Measurements from ENCODE around the gene DUSP22. TPM values are rescaled to one million over a fixed set of nuclear protein-coding genes. Genes with fewer than 3 reads are reported as not detected.

DUSP22 gene
- polyA plus RNA-seq, 4 donors: 22.2 to 24.6 (median 23.3) TPM

GRCh38 chr6:348860-349396 is 56.6 kb downstream of the DUSP22 start:
- no peak for DNase-seq (ENCODE audit: low read depth in 4 of 4, low spot score in 3 of 4)

GRCh38 chr6:349491-349921 is 57.2 kb downstream of the DUSP22 start:
- no peak for DNase-seq (ENCODE audit: low read depth in 4 of 4, low spot score in 3 of 4)

GRCh38 chr6:350371-350770 is 58.1 kb downstream of the DUSP22 start:
- DNase-seq (ENCODE audit: low read depth in 4 of 4, low spot score in 3 of 4): no peak

- DNase-seq (ENCODE audit: low read depth in 4 of 4, low spot score in 3 of 4): no peak
Observed at GRCh38 chr6:351011-351866, 59.0 kb downstream of the DUSP22 start.

GRCh38 chr6:351867-352289 is 59.6 kb downstream of the DUSP22 start:
- no peak for DNase-seq (ENCODE audit: low read depth in 4 of 4, low spot score in 3 of 4)

- no peak for DNase-seq (ENCODE audit: low read depth in 4 of 4, low spot score in 3 of 4)
Observed at GRCh38 chr6:352474-352873, 60.2 kb downstream of the DUSP22 start.

- DNase-seq (ENCODE audit: low read depth in 4 of 4, low spot score in 3 of 4): no peak
Observed at GRCh38 chr6:352896-353470, 60.7 kb downstream of the DUSP22 start.

- no peak for DNase-seq (ENCODE audit: low read depth in 4 of 4, low spot score in 3 of 4)
Observed at GRCh38 chr6:353642-354614, 61.6 kb downstream of the DUSP22 start.

- no peak for DNase-seq (ENCODE audit: low read depth in 4 of 4, low spot score in 3 of 4)
Observed at GRCh38 chr6:354631-355280, 62.5 kb downstream of the DUSP22 start.

GRCh38 chr6:355373-356208 is 63.3 kb downstream of the DUSP22 start:
- no peak for DNase-seq (ENCODE audit: low read depth in 4 of 4, low spot score in 3 of 4)

- no peak for DNase-seq (ENCODE audit: low read depth in 4 of 4, low spot score in 3 of 4)
Observed at GRCh38 chr6:356828-357251, 64.6 kb downstream of the DUSP22 start.

GRCh38 chr6:357261-357790 is 65.0 kb downstream of the DUSP22 start:
- DNase-seq (ENCODE audit: low read depth in 4 of 4, low spot score in 3 of 4): no peak

- DNase-seq (ENCODE audit: low read depth in 4 of 4, low spot score in 3 of 4): no peak
Observed at GRCh38 chr6:357791-358341, 65.6 kb downstream of the DUSP22 start.

- no peak for DNase-seq (ENCODE audit: low read depth in 4 of 4, low spot score in 3 of 4)
Observed at GRCh38 chr6:358432-358831, 66.1 kb downstream of the DUSP22 start.

- no peak for DNase-seq (ENCODE audit: low read depth in 4 of 4, low spot score in 3 of 4)
Observed at GRCh38 chr6:358847-359246, 66.6 kb downstream of the DUSP22 start.

GRCh38 chr6:359261-360035 is 67.2 kb downstream of the DUSP22 start:
- no peak for DNase-seq (ENCODE audit: low read depth in 4 of 4, low spot score in 3 of 4)

GRCh38 chr6:360349-360748 is 68.1 kb downstream of the DUSP22 start:
- no peak for DNase-seq (ENCODE audit: low read depth in 4 of 4, low spot score in 3 of 4)

Measured in right renal pelvis (tissue), 4 donors.